ENCODE measurements around the gene TIMM8B. TPM values are rescaled to one million over a fixed set of nuclear protein-coding genes. Genes with fewer than 3 reads are reported as not detected.
"Not testable (repeated sequence)": the region's sequence is repeated elsewhere in the genome, so short reads cannot be mapped to it uniquely, and the experiment has no call there.

Gene TIMM8B
- total RNA-seq, 2 experiments from 2014 or later, result 75.5 to 80.0 TPM

DNA sequence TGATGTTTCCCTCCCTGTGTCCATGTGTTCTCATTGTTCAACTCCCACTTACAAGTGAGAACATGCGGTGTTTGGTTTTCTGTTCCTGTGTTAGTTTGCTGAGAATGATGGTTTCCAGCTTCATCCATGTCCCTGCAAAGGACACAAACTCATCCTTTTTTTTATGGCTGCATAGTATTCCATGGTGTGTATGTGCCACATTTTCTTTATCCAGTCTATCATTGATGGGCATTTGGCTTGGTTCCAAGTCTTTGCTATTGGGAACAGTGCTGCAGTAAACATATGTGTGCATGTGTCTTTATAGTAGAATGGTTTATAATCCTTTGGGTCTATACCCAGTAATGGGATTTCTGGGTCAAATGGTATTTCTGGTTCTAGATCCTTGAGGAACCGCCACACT, 39.9 kb downstream of the TIMM8B start:
- Mint-ChIP-seq H3K4me1 (peaks cover 32% of the 10 kb centered on the region), H3K36me3 (peaks cover 55% of the 10 kb centered on the region)
- not testable (repeated sequence) for H3K27ac Mint-ChIP-seq, H3K27me3 Mint-ChIP-seq, H3K9me3 Mint-ChIP-seq, H3K4me3 Mint-ChIP-seq, DNase-seq

DNA sequence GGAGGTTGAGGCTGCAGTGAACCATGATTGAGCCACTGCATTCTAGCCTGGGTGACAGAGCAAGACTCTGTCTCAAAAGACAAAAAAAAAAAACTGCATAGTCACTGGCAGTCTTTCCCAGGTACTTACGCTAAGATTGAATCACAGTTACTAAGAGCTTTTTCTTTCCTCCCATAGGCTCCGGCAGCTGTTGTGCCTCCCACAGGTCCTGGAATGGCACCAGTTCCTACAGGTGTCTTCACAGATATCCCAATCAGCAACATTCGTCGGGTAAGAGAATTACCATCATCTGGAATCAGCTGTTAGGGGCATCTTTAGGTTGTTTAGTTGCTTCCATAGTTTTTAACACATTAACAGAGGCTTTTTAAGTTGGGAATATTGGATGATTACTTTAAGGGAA, 41.6 kb downstream of the TIMM8B start:
- peaks cover 33% of the 10 kb centered on the region for H3K4me1 Mint-ChIP-seq
- DNase-seq, result no peak
- H3K27me3 Mint-ChIP-seq, result no peaks in the 10 kb centered on the region
- H3K36me3 Mint-ChIP-seq, result peaks cover 48% of the 10 kb centered on the region
- no peak overlapping the region for H3K4me3 Mint-ChIP-seq
- no peak overlapping the region for H3K27ac Mint-ChIP-seq
- no peaks in the 10 kb centered on the region for H3K9me3 Mint-ChIP-seq

- no peaks in the 10 kb centered on the region for H3K27me3 Mint-ChIP-seq
- H3K4me1 Mint-ChIP-seq, result peaks cover 23% of the 10 kb centered on the region
- peak overlapping the region; percentile 40 for H3K27ac Mint-ChIP-seq
- H3K36me3 Mint-ChIP-seq, result peaks cover 36% of the 10 kb centered on the region
- H3K4me3 Mint-ChIP-seq, result no peak overlapping the region
- DNase-seq, result no peak
- H3K9me3 Mint-ChIP-seq, result no peaks in the 10 kb centered on the region
These were observed 43.6 kb downstream of the TIMM8B start for GRCh38 chr11:112042961-112043304.

DNA sequence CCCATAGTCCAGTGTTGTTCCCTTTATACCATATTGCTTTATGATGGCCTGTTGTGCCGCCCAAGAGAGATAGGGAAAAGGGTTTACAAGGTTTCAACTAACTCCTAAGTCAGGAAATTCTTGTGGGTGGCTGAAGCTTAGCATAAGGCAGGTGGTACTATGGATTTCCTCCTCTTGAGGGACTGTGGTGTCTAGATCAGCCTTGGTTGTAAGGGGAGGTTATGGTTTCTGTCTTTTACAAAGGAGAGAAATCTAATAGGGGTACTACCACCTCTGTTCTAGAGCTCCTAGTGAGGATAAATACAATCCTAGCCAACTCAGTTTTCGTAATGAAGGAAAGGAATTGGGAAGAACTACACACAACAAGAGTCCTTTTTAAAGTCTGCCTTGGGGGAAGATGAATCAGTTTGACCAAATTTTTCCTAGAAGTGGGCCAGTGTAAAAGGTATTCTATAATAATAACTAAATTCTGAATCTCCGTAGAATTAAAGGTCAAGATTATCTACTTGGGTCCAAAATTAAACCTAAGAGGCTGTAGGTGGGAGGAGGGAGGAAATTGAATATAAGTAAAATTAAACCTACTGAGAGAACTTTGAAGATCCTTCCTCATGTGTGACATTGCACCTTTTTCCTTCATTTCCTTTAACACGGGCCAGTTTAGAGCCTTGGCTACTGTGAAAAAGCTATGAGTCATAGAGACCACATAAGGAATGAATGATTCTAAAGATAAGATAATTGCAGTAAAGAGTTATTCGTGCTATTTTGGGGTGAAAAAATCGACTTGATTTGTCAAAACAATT, 44.2 kb downstream of the TIMM8B start:
- peak overlapping the region; percentile 40 for H3K27ac Mint-ChIP-seq
- peaks cover 20% of the 10 kb centered on the region for H3K4me1 Mint-ChIP-seq
- H3K36me3 Mint-ChIP-seq, result peaks cover 31% of the 10 kb centered on the region
- H3K4me3 Mint-ChIP-seq, result no peak overlapping the region
- H3K27me3 Mint-ChIP-seq, result no peaks in the 10 kb centered on the region
- H3K9me3 Mint-ChIP-seq, result no peaks in the 10 kb centered on the region
- no peak for DNase-seq

GRCh38 chr11:112037527-112037926, 49.0 kb downstream of the TIMM8B start:
- Mint-ChIP-seq H3K27ac (no peak overlapping the region), H3K27me3 (no peaks in the 10 kb centered on the region), H3K36me3 (peaks cover 20% of the 10 kb centered on the region), H3K4me1 (peaks cover 19% of the 10 kb centered on the region), H3K9me3 (no peaks in the 10 kb centered on the region), H3K4me3 (no peak overlapping the region)
- no peak for DNase-seq

Other genes with a start within 250 kb of the TIMM8B start
- 10 to 100 TPM; 36.4 to 36.8 TPM for gene ALG9, start 215.2 kb downstream of the TIMM8B start, total RNA-seq
- gene FDXACB1, start 207.6 kb downstream of the TIMM8B start, total RNA-seq, result 1 to 10 TPM; 8.8 to 9.9 TPM
- gene CFAP68, start 207.2 kb downstream of the TIMM8B start, total RNA-seq, result 10 to 100 TPM; 45.8 to 47.0 TPM
- not detected for gene CRYAB, start 175.0 kb downstream of the TIMM8B start, total RNA-seq
- gene HSPB2, start 174.0 kb downstream of the TIMM8B start, total RNA-seq, result not detected
- not detected for gene C11orf52, start 167.8 kb downstream of the TIMM8B start, total RNA-seq
- gene DIXDC1, start 149.4 kb downstream of the TIMM8B start, total RNA-seq, result 1 to 10 TPM; 5.6 to 7.3 TPM
- gene DLAT, start 61.3 kb downstream of the TIMM8B start, total RNA-seq, result 10 to 100 TPM; 71.7 to 76.2 TPM
- under 1 TPM; 0.32 to 0.82 TPM for gene PIH1D2, start 12.7 kb downstream of the TIMM8B start, total RNA-seq
- 10 to 100 TPM; 28.5 to 31.7 TPM for gene NKAPD1, start 12.5 kb downstream of the TIMM8B start, total RNA-seq
- gene SDHD, start 117 bp upstream of the TIMM8B start, total RNA-seq, result 100 to 1,000 TPM; 118 to 128 TPM
- gene IL18, start 77.3 kb upstream of the TIMM8B start, total RNA-seq, result under 1 TPM in 1 of 2 experiments, not detected in 1; 0.14 TPM
- under 1 TPM; 0.25 to 0.26 TPM for gene TEX12, start 80.6 kb upstream of the TIMM8B start, total RNA-seq
- under 1 TPM; 0.40 to 0.41 TPM for gene BCO2, start 88.8 kb upstream of the TIMM8B start, total RNA-seq
- gene PTS, start 139.7 kb upstream of the TIMM8B start, total RNA-seq, result 10 to 100 TPM; 28.9 to 31.0 TPM
- gene PLET1, start 174.1 kb upstream of the TIMM8B start, total RNA-seq, result not detected